PFSK-1 (cell line): ENCODE measurements around the gene AP3S2.

ENCODE experiments used
- POLR2AphosphoS5 ChIP-seq: IDR thresholded peaks from 2 replicates; pipeline ENCODE4 v1.6.1; 2012; ENCODE audit warnings: low read depth, mild to moderate bottlenecking, control low read depth, low read length, moderate library complexity
- REST ChIP-seq, 2 experiments: IDR thresholded peaks; 2 replicates each; pipeline versions ENCODE4 v1.6.1 to v1.8.0; 2011 to 2012; ENCODE audit warnings: low read depth in 2 of 2, low read length in 2 of 2, control low read depth in 1 of 2, inconsistent platforms in 1 of 2, mild to moderate bottlenecking in 1 of 2, moderate library complexity in 1 of 2; ENCODE audit not compliant: insufficient read depth in 1 of 2
- SIN3A ChIP-seq: IDR thresholded peaks from 2 replicates; pipeline ENCODE4 v1.6.1; 2012; ENCODE audit warnings: mild to moderate bottlenecking, low read length, moderate library complexity, borderline replicate concordance; ENCODE audit not compliant: insufficient read depth

- TF ChIP-seq SIN3A (no peak), REST (IDR thresholded peaks at IDR 0.05; ENCODE audit: insufficient read depth in 1 of 2, low read depth in 2 of 2, low read length in 2 of 2) (no peak), POLR2AphosphoS5 (no peak)
Measured at GRCh38 chr15:89841962-89842361, 51.8 kb downstream of the AP3S2 start.
